Activated CD8-positive, alpha-beta memory T cell treated with anti-CD3 and anti-CD28 coated beads for 24 hours (primary cell): ENCODE measurements around the gene CRCP.
"Not testable (repeated sequence)": the region's sequence is repeated elsewhere in the genome, so short reads cannot be mapped to it uniquely, and the experiment has no call there.

Source experiments
- DNase-seq: peaks from one replicate; pipeline ENCODE4 v3.0.0-alpha.2; 2020

CRCP gene

DNA sequence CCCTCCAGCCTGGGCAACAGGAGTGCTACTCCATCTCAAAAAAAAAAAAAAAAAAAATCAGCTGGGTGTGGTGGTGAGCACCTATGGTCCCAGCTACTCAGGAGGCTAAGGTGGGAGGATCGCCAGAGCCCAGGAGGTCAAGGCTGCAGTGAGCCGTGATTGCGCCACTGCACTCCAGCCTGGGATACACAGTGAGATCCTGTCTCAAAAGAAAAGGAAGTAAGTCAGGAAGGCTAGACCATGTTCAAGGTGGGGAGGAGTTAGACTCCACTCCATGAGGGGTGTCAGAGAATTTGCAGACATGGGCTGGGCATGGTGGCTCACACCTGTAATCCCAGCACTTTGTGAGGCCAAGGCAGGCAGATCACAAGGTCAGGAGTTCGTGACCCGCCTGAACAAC, 6.2 kb upstream of the CRCP start:
- not testable (repeated sequence) for DNase-seq

DNA sequence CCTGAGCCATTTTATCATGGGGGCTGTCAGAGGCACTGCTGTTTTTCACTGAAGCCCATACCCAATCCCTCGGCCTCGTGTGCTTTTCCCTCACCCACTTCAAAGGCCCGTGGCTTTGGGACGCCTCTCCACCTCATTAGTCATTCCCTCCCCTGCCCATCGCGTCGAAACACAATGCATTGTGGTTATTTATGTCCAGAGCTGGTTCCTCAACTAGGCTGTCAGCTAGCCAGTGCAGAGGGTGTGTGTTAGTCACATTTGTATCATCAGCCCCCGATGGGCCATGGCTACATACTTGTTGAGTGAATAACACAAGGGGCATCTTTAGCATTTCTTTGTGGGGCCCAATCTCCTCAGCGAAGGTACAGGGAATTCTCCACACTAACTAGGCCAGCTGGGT, 3.8 kb upstream of the CRCP start:
- no peak for DNase-seq

DNA sequence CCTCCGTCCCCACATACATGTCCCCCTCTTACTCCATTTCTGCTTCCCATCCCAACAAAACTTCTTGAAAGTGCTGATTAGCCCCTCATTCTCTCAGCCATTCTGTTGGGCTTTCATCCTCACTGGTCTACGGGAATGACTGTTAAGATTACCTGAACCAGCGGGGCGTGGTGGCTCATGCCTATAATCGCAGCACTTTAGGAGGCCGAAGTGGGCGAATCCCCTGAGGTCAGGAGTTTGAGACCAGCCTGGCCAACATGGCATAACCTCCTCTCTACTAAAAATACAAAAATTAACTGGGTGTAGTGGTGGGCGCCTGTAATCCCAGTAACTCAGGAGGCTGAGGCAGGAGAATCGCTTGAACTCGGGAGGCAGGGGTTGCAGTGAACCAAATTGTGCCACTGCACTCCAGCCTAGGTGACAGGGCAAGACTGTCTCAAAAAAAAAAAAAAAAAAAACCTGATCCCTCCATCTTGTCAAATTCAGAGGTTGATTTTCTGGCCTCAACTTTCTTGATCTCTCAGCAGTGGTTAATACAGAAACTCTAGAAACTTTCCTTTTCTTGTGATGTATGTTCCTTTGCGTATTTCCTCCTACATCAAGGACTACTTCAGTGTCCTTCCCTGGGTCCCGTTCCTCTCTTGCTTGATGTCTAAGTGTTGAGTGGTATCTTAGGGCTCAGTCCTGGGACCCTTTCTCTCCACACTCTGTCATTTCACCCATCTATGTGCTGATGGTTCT, 2.2 kb downstream of the CRCP start:
- DNase-seq: not testable (repeated sequence)

DNA sequence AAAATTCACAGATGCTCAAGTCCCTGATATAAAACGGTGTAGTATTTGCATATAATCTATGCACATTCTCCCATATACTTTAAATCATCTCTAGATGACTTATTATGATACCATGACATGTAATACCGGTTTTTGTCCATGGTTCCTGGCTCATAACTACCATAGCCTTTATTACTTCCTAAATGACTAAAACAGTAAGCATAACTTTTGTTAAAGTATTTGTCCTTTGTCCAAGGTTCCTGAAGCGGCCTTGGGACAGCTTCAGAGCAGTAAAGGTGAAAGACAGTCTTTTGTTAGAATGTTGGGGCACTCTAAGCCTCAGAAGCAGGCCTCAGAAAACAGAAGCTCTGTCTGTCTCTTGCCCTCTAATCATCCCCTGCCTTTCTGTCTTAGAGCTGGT, 4.0 kb downstream of the CRCP start:
- no peak for DNase-seq

DNA sequence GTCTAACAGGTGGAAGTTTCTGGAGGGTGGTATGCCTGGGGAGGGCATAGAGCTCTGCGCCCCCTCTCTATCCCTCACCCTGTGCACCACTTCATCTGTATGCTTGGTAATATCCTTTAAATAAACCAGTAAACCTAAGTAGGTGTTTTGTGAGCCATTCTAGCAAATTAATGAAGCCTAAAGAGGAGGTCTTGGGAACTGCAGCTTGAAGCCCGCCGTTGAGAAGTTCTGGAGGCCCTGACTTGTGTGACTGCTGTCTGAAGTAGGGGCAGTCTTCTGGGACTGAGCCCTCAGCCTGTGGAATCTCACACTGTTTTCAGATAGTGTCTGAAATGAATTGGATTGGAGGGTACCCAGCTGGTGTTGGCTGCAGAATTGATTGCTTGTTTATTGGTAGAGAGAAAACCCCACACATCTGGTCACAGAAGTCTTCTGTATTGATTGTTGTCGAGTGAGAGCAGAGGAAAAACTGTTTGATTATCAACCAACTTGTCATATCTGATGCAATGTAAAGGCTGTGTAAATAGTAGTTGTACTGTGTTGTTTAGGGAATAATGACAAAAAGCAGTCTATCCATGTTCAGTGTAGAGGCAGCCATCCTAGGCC, 4.7 kb downstream of the CRCP start:
- no peak for DNase-seq

DNA sequence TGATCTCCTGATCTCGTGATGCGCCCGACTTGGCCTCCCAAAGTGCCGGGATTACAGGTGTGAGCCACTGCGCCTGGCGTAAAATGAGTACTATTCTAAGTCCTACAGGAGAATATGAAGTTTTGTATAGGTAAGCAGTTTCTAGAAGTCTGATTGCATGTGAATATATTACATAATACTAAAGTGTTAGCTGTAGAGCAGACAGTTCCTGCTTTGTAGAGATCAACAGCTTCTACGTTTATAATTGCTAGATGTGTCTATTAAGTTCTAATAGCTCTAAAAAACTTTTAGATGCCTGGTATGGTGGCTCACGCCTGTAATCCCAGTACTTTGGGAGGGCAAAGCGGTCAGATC, 8.5 kb downstream of the CRCP start:
- no peak for DNase-seq

DNA sequence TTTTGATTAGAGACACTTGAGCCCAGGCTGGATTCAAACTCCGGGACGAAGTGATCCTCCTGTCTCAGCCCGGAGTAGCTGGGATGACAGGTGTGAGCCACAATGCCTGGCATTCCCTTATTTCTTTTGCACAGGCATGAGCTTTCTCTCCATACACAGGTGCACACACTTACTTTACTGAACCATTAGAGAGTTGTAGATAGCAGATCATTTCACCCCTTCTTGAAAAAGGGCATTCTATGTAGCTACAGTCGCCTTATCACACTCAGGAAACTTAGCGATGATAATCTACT, 9.9 kb downstream of the CRCP start:
- not testable (repeated sequence) for DNase-seq

DNA sequence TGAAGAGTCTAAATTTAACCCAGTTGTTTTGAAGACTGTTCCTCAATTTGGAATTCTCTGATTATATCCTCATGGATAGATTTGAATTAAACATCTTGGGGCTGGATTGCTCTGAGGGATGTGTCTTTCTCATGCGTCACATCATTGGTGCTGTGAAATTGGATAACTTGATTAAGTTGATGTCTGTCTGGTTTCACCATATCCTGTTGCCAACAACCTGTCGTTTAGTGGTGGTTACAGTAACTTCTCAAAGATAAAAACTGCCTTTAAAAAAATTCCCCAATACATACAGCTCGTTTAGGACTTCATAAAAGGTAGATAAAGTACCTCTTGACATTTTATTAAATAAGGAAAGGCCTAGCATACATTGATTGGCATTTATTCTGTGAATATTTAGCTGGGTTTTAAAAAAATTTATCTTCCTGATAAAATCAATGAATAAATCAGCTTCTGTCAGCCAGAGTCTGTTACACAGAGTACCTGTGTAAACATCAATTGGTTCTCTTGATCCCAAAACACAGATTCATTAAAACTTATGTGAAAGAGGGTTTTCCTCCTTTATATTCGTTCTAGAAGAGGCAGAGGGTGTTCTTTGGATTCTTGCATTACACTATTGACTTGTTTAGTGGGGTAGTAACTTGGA, 10.5 kb downstream of the CRCP start:
- DNase-seq: no peak

DNA sequence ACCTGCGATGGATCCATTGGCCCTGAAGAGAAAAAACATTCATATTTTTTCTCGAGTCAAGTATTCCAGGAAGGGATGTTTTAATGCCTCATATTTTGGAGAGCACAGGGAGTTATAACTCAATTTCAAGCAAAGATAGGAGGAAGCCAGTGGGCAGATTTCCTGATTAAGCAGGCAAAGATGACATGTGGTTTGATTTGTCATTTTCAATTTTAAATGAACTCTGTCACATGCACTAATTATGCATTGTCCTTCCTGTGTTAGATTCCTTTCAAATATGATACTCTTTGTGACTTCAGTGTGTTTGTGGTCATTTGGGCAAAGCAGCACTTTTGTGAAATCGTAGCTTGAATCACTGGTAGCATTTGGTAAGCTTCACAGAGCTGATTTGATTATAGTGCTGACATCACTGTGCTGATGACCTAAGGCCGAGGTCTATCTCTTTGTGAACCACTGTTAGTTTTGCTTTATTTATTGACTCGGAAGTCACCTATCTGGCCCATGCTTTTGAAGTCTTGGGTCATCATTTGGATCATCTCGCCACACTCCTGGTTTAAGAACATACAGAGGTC, 11.2 kb downstream of the CRCP start:
- not testable (repeated sequence) for DNase-seq

DNA sequence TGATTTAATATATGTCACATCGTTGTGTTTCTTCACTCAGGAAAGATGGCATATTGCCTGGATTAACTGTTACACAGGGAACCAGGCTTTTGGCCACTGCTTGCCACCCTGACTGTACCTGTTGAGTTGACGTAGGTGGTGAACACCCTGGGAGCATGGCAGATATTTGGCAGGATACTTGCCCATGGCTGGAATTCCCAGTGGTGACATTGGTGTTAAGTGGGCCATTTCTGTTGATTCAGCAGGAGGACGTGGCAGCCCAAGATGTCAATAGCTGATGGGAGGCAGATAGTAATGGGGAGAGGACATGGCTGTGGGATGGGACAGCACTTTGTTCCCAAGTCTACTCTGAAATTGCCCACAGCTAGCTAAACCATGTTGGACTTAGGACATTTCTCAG, 12.5 kb downstream of the CRCP start:
- DNase-seq: not testable (repeated sequence)

DNA sequence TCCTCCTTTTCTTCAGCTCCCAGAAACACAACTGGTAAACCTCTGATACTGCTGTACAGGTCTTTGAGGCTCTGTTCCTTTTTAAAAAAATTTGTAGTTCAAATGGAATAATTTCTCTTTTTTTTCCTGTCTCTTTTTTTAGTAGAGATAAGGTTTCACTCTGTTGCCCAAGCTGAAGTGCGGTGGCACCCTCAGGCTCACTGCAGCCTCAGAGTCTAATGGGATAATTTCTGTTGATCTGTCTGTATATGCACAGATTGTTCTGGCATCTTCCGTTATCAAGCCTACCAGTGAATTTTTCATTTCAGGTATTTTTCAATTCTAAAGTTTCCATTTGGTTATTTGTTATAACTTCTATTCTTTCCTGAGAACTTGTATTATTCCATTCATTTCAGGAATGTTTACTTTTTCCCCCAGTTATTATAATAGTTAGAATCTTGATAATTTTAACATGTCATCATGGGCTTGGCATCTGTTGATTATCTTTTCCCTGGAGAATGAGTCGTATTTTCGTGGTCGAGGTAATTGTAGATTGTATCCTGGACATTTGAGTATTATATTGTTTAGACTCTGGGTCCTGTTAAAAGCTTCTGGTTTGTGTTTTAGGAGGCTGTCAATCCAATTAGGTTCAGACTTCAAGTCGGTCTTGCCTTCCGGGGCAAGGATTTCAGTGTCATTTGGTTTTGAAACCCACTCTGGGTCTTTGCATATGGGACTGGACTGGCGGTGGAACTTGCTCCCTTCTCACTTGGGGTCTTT, 24.5 kb downstream of the CRCP start:
- no peak for DNase-seq

DNA sequence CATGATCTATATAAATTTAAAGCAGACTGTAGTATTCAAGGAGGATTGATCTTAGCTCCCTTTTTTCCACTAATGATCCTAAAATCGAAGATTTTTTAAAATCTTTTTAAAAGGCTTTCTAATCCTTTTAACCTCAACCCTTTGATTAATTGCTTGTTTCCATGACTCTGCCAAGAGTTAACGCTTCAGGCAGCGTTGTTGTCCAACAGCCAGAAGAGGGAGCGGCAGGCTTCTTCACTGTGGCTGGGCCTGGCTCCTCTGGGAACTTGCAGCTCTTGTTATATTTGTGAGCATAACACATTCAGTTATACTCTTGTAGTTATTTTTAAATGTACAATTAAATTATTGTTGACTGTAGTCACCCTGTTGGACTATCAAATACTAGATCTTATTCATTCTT, 26.3 kb downstream of the CRCP start:
- DNase-seq: no peak

DNA sequence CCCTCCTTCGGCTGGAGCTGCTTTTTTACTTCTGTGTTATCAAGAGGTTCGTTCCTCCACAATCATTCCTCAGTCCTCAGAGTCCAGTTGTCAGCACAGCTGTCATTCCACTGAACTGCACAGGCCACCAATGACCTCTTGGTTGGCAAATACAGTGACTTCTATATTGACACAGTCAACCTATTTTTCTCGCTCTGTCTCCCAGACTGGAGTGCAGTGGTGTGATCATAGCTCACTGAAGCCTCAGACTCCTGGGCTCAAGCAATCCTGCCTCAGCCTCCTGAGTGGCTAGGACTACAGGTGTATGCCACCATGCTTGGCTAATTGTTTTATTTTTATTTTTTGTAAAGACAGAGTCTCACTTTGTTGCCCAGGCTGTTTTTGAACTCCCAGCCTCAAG, 27.7 kb downstream of the CRCP start:
- no peak for DNase-seq

DNA sequence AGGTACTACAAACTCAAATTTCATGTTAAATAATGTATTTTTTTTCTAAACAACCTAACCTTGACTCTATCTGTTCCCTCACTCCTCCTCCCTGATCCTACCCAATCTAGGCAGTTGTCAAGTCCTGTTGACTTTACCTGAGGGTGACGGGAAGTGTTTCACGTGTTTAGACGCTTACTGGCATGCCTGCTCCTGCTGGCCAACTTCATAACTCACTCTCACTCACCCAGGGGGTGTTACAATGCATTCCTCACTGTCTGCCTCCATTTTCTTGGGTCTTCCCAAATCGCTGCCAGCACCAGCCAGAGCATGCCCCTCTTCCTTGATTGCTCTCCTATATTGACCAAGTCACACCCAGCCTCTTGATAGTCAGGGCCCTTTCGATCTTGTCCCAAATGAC, 28.3 kb downstream of the CRCP start:
- DNase-seq: no peak

DNA sequence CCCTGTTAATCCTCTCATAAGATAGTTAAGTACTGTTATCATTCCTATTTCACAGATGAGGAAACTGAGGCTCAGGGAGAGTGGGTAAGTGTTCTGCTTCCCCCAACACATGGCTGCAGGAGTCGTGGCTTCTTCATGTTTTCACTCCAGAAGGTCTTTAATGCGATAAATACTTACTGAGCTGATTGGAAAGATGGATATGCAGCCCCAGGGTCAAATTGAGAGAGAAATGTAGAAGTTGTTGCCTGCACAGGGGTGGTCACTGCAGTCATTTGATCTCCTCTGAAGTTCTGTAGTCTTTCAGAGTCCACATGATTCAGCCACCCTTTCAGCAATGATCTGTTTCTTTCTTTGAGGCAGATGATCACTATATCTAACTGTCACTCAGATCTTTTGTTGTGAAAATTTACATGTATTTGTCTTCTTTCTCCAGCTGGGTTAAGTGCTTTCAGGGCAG, 29.3 kb downstream of the CRCP start:
- no peak for DNase-seq

DNA sequence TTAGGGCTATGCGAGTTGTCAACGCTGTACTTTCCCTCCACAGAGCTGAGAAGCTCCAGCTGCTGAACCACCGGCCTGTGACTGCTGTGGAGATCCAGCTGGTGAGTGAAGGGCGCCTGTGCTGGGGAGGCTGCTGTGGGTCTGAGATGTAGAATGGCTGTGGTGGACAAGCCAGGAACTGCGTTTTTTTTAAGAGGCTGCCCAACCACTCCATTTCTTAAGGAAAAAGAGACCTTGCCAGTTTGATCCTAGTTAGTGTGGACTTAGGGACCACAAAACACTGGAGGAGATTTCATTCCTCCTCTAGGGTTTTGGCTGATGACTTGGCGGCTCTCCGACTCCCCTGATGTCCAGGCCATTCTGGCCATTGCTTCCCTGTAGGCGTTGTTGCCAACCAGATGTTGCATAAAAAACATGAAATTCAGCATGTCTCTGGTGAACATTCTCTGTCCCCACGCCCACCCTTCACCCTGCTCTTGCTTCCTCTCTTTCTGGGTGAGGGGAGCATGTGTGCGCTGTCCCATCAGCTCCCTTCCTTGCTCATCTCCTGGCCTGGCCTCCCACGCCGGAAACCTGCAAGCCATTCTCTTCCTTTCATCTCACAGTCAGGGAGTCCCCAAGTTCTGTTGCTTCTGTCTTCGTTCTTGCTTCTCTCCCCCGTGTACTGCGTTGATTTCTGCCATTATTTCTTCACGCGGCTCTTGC, 30.9 kb downstream of the CRCP start:
- no peak for DNase-seq

DNA sequence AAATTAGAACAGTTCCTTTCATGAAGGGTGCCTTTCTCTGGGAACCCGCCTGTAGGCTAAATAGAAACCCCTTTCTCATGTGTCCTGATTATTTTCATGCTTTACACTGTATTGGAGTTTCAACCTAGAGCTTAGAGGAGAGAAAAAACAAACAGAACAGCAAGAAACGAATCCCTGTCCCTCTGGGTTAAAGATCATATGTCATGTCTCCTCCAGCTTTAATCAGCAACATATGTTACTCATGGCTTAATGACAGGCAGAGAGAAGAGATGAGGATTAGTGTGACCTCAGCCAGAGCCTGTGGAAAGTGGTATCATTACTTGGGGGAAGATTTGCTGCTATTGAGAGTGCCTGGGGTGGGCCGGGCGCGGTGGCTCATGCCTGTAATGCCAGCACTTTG, 32.1 kb downstream of the CRCP start:
- no peak for DNase-seq

DNA sequence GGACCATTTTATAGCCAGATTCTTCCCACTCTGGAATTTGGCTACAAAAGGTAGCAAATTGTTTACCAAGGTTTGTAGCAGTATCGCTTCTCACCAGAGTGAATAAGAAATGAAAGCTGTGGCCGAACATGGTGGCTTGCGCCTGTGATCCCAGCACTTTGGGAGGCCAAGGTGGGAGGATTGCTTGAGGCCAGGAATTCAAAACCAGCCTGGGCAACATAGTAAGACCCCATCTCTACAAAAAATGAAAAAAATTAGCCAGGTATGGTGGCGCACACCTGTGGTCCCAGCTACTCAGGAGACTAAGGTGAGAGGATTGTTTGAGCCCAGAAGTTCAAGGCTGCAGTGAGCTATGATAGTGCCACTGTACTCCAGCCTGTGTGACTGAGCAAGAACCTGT, 33.0 kb downstream of the CRCP start:
- DNase-seq: not testable (repeated sequence)

DNA sequence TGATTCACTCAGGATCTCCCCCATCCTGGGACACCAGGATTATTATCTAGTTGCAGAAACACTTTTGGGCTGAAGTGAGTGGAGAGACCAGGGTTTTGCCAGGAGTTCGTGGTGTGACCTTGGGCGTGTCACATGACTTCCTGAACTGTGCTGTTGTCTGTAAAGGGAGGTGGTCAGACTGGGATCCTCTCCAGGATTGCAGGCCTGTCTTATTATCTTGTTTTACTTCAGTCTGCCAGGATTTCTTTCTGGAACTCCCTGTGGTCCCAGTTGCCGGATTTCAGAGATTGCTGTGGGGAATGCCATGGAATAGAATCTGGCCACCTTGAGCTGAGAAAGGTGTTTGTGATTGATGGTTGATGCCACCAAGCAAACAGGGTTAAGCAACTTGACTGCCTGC, 35.8 kb downstream of the CRCP start:
- DNase-seq: no peak

DNA sequence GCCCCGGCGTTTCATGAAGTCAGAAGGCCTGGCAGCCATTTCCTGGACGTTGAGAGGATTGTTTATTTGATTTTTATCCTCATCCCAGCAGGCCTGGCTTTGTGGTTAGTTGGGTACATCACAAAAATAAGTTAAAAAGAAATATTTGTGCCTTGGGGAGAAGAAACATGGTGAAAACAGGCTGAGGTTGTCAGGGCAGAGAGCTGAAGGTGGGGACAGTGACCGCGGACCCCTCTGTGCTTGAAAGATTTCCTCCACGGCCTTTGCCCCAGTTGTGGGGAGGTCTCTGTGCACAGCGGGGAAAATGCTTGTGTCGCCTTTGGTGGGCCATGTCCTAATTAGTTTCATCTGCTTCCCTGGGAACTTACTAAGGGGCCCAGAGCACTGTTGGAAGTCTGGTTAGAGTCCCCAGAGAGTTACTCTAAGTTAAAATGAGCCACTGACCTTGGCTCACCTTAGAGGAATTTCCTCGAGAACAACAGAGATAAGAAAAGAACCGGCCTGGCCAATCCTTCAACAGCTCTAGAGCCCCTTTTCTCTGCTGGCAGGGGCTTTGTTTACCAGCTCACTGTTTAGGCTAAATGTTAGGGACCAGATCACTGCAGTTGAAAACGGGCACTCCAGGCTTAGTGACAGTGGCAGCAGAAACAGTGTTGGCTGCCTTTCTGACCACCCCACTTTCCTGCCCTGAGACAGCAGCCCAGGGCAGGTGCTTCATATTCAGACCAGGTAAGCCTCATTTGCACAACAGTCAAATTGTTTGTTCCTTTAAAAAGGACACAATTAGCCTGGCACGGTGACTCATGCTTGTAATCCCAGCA, 37.9 kb downstream of the CRCP start:
- no peak for DNase-seq

DNA sequence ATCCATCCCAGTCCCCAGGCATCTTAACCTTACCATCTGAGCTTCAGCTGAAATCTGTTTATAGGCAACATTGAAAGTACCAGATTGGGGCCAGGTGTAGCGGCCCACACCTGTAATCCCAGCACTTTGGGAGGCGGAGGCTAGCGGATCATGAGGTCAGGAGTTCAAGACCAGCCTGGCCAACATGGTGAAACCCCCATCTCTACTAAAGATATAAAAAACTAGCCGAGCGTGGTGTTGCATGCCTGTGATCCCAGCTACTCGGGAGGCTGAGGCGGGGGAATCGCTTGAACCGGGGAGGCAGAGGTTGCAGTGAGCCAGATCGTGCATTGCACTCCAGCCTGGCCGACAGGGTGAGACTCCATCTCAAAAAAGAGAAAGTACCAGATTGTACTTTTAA, 39.0 kb downstream of the CRCP start:
- no peak for DNase-seq

DNA sequence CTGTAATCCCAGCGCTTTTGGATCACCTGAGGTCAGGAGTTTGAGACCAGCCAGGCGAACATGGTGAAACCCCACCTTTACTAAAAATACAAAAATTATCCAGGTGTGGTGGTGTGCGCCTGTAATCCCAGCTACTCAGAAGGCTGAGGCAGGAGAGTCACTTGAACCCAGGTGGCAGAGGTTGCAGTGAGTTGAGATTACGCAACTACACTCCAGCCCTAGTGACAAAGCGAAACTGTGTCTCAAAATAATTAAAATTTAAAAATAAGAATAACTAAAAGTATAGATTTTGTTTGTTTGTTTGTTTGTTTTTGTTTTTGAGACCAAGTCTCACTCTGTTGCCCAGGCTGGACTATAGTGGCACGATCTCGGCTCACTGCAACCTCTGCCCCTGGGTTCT, 41.4 kb downstream of the CRCP start:
- not testable (repeated sequence) for DNase-seq
